SH-SY5Y (cell line): ENCODE results near the gene AFG1L.

ENCODE experiments used
- GATA2 ChIP-seq: IDR thresholded peaks from 2 replicates; pipeline ENCODE4 v1.6.1; 2011; ENCODE audit warnings: mild to moderate bottlenecking, low read depth, low read length
- GATA3 ChIP-seq: IDR thresholded peaks from 2 replicates; pipeline ENCODE4 v1.6.1; 2011; ENCODE audit warnings: low read depth, mild to moderate bottlenecking, low read length, moderate library complexity

DNA sequence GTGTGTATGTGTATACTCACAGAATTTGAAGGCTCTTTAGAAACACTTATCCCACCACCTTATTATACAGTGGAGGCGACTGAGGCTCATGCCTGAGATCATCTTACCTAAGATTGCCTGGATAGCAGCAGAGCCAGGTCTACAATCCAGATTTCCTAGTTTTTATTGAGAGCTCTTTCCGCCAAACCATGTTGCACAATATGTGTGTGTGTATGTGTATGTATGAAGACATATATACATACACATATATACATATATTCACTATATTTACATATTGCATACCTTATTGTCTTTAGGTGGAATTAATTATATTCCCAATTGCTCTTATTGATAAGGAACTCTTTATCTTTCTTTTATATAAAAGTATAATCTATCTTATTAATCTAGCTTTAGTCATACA is 130.6 kb downstream of the AFG1L start:
- TF ChIP-seq GATA2 (no peak), GATA3 (no peak)
